HG02759 (cell line): Measurements from ENCODE around the gene STRN3.
"Not testable (repeated sequence)": the region's sequence is repeated elsewhere in the genome, so short reads cannot be mapped to it uniquely, and the experiment has no call there.

ENCODE experiments used
- ATAC-seq: cut with Tn5 transposase; IDR thresholded peaks from one replicate; pipeline ENCODE4 v1.9.1; 2021; ENCODE audit warnings: mild to moderate bottlenecking, moderate library complexity; ENCODE audit not compliant: unreplicated experiment

The STRN3 gene

DNA sequence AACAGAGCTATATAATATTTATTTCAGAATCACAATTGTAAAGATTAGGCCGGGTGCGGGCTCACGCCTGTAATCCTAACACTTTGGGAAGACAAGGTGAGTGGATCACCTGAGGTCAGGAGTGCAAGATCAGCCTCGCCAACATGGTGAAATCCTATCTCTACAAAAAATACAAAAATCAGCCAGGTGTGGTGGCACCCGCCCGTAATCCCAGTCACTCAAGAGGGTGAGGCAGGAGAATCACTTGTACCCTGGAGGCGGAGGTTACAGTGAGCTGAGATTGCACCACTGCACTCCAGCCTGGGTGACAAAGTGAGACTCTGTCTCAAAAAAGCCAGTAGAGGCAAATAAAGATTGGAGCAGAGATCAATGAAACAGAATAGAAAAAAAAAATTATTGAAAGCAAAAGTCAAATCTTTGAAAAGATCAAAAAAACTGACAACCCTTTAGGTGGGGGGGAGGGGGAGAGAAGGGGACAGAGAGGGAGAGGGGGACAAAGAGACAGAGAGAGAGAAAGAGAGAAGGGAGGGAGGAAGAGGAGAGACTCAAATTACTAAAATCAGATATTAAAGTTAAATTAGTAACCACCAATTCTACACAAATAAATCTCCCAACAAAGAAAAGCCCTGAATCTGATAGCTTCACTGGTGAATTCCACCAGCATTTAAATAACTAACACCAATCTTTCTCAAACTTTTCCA is 53.1 kb downstream of the STRN3 start:
- no peak for ATAC-seq

DNA sequence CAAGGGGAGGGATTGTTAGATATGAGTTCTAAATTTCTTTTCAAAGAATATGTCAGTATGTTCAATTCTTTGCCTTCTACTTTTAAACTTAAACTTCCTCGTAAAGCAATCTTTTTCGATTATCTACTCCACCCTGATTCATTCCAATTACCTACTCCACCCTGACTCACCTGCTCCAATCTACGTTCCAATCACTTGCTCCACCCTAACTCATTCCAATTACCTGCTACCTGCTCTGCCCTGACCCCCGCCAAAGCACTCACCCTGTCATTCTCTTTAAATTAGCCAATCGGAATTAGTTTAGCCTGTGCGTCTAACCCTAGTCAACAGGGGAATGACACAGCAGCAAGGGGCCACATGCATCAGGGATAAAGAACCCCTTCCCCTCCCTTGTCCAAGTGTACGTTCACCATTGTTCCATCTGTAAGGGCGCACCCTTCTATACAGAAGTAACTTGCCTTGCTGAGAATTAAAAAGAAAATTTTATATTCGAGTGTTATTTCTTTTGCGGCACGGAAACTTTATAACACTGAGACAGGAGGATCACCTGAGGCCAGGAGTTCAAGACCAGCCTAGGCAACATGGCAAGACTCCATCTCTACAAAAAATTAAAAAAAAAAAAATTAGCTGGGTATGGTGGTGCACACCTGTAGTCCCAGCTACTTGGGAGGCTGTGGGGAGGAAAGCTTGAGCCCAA is 54.0 kb downstream of the STRN3 start:
- not testable (repeated sequence) for ATAC-seq

GRCh38 chr14:30971586-30971985 is 54.6 kb downstream of the STRN3 start:
- no peak for ATAC-seq

DNA sequence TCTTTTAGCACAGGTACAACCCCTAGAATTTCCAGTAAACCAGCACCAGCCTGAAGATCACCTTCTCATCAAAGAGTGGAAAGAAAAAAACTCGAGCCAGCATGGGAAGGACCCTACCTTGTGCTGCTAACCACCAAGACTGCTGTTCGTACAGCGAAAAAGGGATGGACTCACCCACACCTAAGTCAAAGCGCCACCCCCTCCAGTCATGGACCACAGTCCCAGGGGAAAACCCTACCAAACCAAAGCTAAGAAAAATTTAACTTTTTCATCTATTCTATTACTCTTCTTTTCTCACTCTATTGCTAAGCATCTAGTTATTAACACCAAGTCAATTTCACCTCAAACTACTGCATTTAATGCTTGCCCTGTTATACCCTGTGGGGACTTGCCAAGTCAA is 56.4 kb downstream of the STRN3 start:
- ATAC-seq: peak; percentile 90

DNA sequence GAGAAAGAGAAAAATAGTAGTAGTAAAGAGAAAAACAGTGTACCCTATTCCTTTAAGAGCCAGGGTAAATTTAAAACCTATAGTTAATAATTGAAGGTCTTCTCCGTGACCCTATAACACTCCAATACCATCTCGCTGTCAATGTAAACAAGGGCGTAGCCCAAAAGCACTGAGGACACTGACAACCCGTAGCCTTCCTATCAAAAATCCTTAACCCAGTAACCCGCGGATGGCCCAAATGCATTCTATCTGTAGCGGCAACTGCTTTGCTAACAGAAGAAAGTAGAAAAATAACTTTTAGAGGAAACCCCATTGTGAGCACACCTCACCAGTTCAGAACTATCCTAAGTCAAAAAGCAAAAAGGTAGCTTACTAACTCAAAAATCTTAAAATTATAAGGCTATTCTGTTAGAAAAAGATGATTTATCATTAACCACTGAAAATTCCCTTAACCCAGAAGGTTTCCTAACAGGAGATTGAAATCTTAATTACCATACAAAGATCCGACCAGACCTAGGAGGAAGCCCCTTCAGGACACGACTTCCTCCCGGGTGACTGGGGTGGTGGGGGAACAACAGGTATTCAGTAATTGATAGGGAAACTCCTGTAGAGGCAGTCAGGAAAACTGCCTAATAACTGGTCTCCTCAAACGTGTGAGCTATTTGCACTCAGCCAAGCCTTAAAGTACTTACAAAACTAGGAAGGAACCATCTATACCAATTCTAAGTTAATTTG is 58.6 kb downstream of the STRN3 start:
- not testable (repeated sequence) for ATAC-seq

- ATAC-seq: no peak
These were observed 59.5 kb downstream of the STRN3 start for GRCh38 chr14:30966415-30967363.

DNA sequence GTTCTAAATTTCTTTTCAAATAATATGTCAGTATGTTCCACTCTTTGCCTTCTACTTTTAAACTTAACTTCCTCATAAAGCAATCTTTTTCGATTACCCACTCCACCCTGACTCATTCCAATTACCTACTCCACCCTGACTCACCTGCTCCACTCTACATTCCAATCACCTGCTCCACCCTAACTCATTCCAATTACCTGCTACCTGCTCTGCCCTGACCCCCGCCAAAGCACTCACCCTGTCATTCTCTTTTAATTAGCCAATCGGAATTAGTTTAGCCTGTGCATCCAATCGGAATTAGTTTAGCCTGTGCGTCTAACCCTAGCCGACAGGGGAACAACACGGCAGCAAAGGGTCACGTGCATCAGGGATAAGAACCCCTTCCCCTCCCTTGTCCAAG is 60.3 kb downstream of the STRN3 start:
- not testable (repeated sequence) for ATAC-seq

- not testable (repeated sequence) for ATAC-seq
These were observed 63.6 kb downstream of the STRN3 start for GRCh38 chr14:30962537-30962936.

DNA sequence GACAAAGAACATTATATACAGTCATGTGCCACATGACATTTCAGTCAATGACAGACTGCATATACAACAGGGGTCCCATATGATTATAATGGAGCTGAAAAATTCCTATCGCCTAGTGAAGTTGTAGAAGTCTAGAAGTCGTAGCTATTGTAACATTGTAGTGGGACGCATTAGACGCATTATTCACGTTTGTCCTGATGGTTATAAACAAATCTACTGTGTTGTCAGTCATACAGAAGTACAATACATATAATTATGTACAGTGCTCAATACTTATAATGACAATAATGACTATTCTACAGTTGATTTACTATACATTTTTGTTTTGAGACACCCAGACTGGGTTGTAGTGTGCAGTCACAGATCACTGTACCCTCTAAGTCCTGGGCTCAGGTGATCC is 64.8 kb downstream of the STRN3 start:
- ATAC-seq: no peak

DNA sequence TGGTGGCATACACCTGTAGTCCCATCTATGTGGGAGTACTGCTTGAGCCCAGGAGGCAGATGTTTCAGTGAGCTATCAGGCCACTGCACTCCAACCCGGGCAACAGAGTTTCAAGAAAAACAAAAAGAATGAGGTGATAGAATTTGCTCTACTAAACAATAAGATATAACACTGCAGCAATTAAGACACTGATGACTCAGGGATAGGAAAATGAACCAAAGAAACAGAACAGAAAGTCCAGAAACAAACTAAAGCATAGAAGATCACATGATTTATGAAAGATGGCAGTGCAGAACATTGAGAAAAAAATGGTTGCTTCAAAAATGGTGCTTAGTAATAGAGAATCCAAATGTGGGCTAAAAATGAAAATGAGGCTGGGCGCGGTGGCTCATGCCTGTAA is 66.0 kb downstream of the STRN3 start:
- ATAC-seq: no peak

DNA sequence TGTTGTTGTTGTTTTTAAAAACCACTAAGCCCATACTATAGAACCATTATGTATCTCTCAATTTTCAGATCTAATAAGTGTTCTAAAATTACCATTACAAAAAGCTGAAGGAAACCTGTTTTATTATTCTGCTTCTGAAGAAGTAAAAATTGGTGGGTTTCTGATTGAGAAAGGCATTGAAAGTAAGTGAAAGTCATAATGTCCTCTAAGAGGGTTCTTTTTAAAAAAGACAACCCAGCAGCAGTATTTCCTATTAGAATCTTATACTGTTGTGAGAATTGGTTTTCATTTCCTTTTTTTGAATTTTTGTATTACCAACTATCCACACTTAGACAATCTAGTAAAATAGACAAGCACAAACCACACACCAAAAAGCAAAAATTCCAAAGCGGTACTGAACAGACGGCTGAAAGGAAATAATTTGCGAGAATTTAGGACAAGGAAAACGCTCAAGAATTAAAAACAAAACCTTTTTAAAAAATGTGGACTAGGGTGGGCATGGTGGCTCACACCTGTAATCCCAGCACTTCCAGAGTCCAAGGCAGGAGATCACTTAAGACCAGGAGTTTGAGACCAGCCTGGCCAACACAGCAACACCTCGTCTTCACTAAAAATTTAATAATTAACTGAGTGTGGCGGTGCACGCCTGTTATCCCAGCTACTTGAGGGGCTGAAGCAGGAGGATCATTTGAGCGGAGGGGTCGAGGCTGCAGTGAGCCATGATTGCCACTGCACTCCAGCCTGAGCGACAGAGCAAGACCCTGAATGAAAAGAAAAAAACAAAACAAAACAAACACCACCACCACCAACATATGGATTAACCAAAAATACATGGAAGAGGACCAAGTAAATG is 67.4 kb downstream of the STRN3 start:
- ATAC-seq: peak; percentile 33

GRCh38 chr14:30957813-30958370 is 68.3 kb downstream of the STRN3 start:
- peak; percentile 82 for ATAC-seq

DNA sequence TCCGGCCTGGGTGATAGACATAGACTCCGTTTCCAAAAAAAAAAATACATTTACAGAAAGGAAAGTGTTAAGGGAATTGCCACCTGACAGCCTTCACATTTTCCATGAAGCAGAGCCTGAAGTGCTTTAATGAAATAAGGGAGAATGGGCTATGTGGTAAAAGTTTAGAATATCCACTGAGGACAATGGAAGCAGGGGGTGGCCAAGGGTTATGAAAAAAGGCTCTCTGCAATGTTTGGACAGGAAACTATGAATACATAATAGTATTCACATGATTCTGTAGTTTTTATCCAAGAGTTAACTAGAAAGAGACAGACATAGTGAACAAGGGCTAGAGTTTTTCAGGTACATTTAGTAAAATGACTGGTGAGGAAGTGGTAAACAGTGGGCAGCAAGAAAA is 76.5 kb downstream of the STRN3 start:
- no peak for ATAC-seq

- ATAC-seq: no peak
These were observed 82.5 kb downstream of the STRN3 start for GRCh38 chr14:30943694-30944093.

DNA sequence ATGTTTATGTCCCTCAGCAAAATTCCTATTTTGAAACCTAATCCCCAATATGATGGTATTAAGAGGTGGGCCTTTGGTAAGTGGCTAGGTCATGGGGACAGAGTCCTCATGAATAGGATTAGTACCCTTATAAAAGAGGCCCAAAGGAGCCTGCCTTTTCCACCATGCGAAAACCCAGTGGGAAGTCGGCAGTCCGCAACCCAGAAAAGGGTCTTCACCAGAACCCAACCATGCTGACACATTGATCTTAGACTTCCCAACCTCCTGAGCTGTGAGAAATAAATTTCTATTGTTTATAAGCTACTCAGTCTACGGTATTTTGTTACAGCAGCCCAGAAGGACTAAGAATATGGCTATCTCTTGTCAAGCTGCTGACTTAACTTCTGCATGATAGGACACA is 85.3 kb downstream of the STRN3 start:
- ATAC-seq: no peak

- no peak for ATAC-seq
These were observed 87.6 kb downstream of the STRN3 start for GRCh38 chr14:30938617-30939016.

- ATAC-seq: no peak
These were observed 90.7 kb downstream of the STRN3 start for GRCh38 chr14:30935445-30935844.

DNA sequence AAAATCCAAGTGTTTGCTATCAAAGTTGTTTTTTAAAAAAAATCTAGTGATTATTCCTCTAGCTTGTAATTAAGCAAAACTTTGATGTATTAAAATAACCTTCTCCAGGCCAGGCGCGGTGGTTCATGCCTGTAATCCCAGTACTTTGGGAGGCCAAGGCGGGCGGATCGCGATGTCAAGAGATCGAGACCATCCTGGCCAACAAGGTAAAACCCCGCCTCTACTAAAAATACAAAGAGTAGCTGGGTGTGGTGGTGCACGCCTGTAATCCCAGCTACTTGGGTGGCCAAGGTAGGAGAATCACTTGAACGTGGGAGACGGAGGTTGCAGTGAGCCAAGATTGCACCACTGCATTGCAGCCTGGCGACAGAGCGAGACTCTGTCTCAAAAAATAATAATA is 92.2 kb downstream of the STRN3 start:
- ATAC-seq: not testable (repeated sequence)

GRCh38 chr14:30928462-30928861 is 97.7 kb downstream of the STRN3 start:
- ATAC-seq: no peak

DNA sequence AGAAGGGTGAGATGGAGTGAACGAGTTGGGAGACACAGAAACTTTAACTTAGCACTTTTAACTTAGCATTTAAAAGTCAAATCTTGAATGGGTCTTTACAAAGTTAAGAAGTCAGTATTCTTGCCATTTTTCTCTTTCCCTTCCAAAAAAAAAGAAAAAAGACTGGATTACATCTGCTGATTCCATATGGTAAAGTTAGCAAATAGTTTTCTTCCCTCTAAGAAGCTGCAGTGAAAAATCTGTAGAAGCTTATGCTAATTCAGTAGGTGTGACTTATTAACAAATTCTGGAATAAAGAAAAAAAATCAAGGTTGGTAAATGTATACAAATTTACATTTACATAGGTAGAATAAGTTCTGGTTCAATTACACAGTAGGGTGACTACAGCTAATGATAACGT is 100.9 kb downstream of the STRN3 start:
- ATAC-seq: no peak
